Sigmoid colon (tissue), 7 donors: ENCODE data around the gene RPIA. TPM values are rescaled to one million over a fixed set of nuclear protein-coding genes. Genes with fewer than 3 reads are reported as not detected.

Experiments
- DNase-seq: peaks from one replicate; pipeline ENCODE4 v3.0.0-alpha.2; 2019
- H3K27ac ChIP-seq, 4 donors: fragments of 200-600 bp; sonication (generic); one replicate each; pipeline ENCODE4 v1.5.1; 2016 to 2019; ENCODE audit warnings: mild to moderate bottlenecking in 1 of 4
- H3K27me3 ChIP-seq, 3 donors: fragments of 200-600 bp; sonication (generic); one replicate each; pipeline ENCODE4 v1.5.1; 2019; ENCODE audit warnings: mild to moderate bottlenecking in 1 of 3
- H3K36me3 ChIP-seq, 4 donors: fragments of 200-600 bp; sonication (generic); one replicate each; pipeline ENCODE4 v1.5.1; 2016 to 2019
- H3K4me1 ChIP-seq, 4 donors: fragments of 200-600 bp; sonication (generic); one replicate each; pipeline ENCODE4 v1.5.1; 2017 to 2019
- H3K4me3 ChIP-seq, 4 donors: fragments of 200-600 bp; sonication (generic); one replicate each; pipeline ENCODE4 v1.5.1; 2017 to 2019; ENCODE audit warnings: mild to moderate bottlenecking in 2 of 4, moderate library complexity in 1 of 4
- H3K9me3 ChIP-seq, 4 donors: fragments of 200-600 bp in 3 of 4; sonication (generic) in 3 of 4; one replicate each; pipeline versions ENCODE4 v1.5.1 to v1.6.1; 2013 to 2019
- CTCF ChIP-seq, 4 experiments: fragments of 450-650 bp in 3 of 4; fragments of 200-600 bp in 1 of 4; IDR thresholded peaks; one replicate each; pipeline ENCODE4 v1.5.1; 2016 to 2019; ENCODE audit warnings: antibody characterized with exemption in 4 of 4, mild to moderate bottlenecking in 3 of 4, moderate library complexity in 2 of 4
- EP300 ChIP-seq, 4 donors: sonication (generic); formaldehyde crosslinking; IDR thresholded peaks; one replicate each; pipeline ENCODE4 v1.6.1; 2017; ENCODE audit warnings: antibody characterized with exemption in 4 of 4
- POLR2A ChIP-seq, 2 donors: fragments of 450-650 bp; IDR thresholded peaks; one replicate each; pipeline ENCODE4 v1.6.1; 2016; ENCODE audit warnings: antibody characterized with exemption in 2 of 2, mild to moderate bottlenecking in 2 of 2, moderate library complexity in 2 of 2
- POLR2AphosphoS5 ChIP-seq, 4 donors: sonication (generic); formaldehyde crosslinking; IDR thresholded peaks; one replicate each; pipeline ENCODE4 v1.6.1; 2017; ENCODE audit warnings: antibody characterized with exemption in 4 of 4
- WGBS, 2 donors: extraction: QIAGEN DNeasy Blood & Tissue Kit; methylation state at CpG; one replicate each; pipeline ENCODE4 v1.1.7; 2013; 5-methylcytosine and 5-hydroxymethylcytosine counted together
- intact Hi-C: fragments of 100-400 bp; cut with DNase I; formaldehyde crosslinking; loops from one replicate; pipeline ENCODE4 v1.15.1; 2023
- polyA plus RNA-seq, 3 donors: library from polyadenylated mRNA; stranded (reverse); fragments of 200-250 nt; gene quantifications; one replicate each; pipeline ENCODE4 v1.2.3, GENCODE V29; 2013
- total RNA-seq, 4 donors: library from RNA; depleted of rRNA; stranded (reverse); fragments of >200 nt; gene quantifications; one replicate each; pipeline ENCODE4 v1.1.0, GENCODE V29; 2016
- donor health status: healthy with polysubstance abuse.
- donor health status: Bipolar disorder and iron deficiency.
- donor health status: healthy.

RPIA gene
- total and polyA plus RNA-seq, 7 donors, result 1.1 to 38.3 (median 8.2) TPM

GRCh38 chr2:88739985-88740600 lies 48.6 kb downstream of the RPIA start:
- Histone ChIP-seq H3K9me3 (no peaks in the 10 kb centered on the region), H3K4me1 (no peaks in the 10 kb centered on the region), H3K4me3 (no peak overlapping the region), H3K27me3 (no peaks in the 10 kb centered on the region), H3K27ac (no peak overlapping the region), H3K36me3 (peaks cover 0 to 84% (median 23%) of the 10 kb centered on the region in 4 donors)
- no peak for DNase-seq
- intact Hi-C loops, result no loop called here
- no peak for TF ChIP-seq POLR2A (IDR thresholded peaks at IDR 0.05)
- peak; percentile 40 to 90 (median 70) for TF ChIP-seq CTCF (IDR thresholded peaks at IDR 0.05)
- 31 to 44% methylated on average over 7 of the region's 7 CpGs for WGBS, 2 donors

- no peak for TF ChIP-seq CTCF (IDR thresholded peaks at IDR 0.05)
- TF ChIP-seq EP300 (IDR thresholded peaks at IDR 0.05), result no peak
- Histone ChIP-seq H3K27me3 (no peaks in the 10 kb centered on the region), H3K27ac (no peak overlapping the region), H3K4me1 (no peaks in the 10 kb centered on the region), H3K36me3 (peaks cover 0 to 94% (median 33%) of the 10 kb centered on the region in 4 donors), H3K4me3 (no peak overlapping the region), H3K9me3 (no peaks in the 10 kb centered on the region)
- DNase-seq, result no peak
- intact Hi-C loops, result loop anchor here (5.0 kb wide), 1 partner anchor 130 kb away; no protein-coding TSS in a partner anchor
- 93 to 97% methylated on average over 6 of the region's 6 CpGs for WGBS, 2 donors
Measured at GRCh38 chr2:88746929-88747490, 55.5 kb downstream of the RPIA start.

- Histone ChIP-seq H3K9me3 (no peaks in the 10 kb centered on the region), H3K4me3 (no peak overlapping the region), H3K27ac (no peak overlapping the region), H3K4me1 (no peaks in the 10 kb centered on the region), H3K27me3 (no peaks in the 10 kb centered on the region), H3K36me3 (peaks cover 0 to 95% (median 33%) of the 10 kb centered on the region in 4 donors)
- TF ChIP-seq POLR2A (IDR thresholded peaks at IDR 0.05) (no peak), EP300 (IDR thresholded peaks at IDR 0.05) (no peak), CTCF (IDR thresholded peaks at IDR 0.05) (no peak), POLR2AphosphoS5 (IDR thresholded peaks at IDR 0.05) (no peak)
- DNase-seq, result no peak
- 23 to 61% methylated on average over 2 of the region's 2 CpGs for WGBS, 2 donors
- intact Hi-C loops, result loop anchor here (5.0 kb wide), 1 partner anchor 129 kb away; no protein-coding TSS in a partner anchor
Measured at GRCh38 chr2:88747990-88748389, 56.5 kb downstream of the RPIA start.

- no peak for DNase-seq
- Histone ChIP-seq H3K4me3 (no peak overlapping the region), H3K9me3 (no peaks in the 10 kb centered on the region), H3K27me3 (no peaks in the 10 kb centered on the region), H3K27ac (no peak overlapping the region), H3K36me3 (peaks cover 0 to 82% (median 19%) of the 10 kb centered on the region in 4 donors), H3K4me1 (no peaks in the 10 kb centered on the region)
- 72 to 96% methylated on average over 3 of the region's 3 CpGs for WGBS, 2 donors
- intact Hi-C loops, result no loop called here
- no peak for TF ChIP-seq CTCF (IDR thresholded peaks at IDR 0.05)
- TF ChIP-seq POLR2A (IDR thresholded peaks at IDR 0.05), result no peak
- no peak for TF ChIP-seq EP300 (IDR thresholded peaks at IDR 0.05)
- TF ChIP-seq POLR2AphosphoS5 (IDR thresholded peaks at IDR 0.05), result no peak
Measured at GRCh38 chr2:88751768-88752167, 60.3 kb downstream of the RPIA start.
